ENCODE results near the gene CDK5RAP1.
A peak's percentile ranks its signal among the peaks of the same experiment; 100 is the strongest.

Gene CDK5RAP1

DNA sequence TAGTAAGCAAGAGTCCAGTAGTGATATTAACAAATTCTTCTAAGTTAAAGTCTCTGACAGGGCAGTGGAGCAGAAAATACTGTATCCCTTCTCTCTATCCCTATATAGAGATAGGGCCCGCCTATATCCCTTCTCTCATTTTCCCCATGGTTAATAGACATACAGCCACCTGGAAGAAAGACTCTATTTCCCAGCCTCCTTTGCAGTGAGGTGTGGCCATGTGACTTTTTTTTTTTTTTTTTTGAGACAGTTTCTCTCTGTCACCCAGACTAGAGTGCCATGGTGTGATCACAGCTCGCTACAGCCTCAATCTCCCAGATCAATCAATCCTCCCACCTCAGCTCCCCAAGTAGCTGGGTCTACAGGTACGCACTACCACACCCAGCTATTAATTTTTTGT is 16.7 kb upstream of the CDK5RAP1 start (continued):
- TF ChIP-seq, protein P1, sequence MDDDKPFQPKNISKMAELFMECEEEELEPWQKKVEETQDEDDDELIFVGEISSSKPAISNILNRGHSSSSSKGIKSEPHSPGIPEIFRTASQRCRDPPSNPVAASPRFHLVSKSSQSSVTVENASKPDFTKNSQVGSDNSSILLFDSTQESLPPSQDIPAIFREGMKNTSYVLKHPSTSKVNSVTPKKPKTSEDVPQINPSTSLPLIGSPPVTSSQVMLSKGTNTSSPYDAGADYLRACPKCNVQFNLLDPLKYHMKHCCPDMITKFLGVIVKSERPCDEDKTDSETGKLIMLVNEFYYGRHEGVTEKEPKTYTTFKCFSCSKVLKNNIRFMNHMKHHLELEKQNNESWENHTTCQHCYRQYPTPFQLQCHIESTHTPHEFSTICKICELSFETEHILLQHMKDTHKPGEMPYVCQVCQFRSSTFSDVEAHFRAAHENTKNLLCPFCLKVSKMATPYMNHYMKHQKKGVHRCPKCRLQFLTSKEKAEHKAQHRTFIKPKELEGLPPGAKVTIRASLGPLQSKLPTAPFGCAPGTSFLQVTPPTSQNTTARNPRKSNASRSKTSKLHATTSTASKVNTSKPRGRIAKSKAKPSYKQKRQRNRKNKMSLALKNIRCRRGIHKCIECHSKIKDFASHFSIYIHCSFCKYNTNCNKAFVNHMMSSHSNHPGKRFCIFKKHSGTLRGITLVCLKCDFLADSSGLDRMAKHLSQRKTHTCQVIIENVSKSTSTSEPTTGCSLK (tag by site-specific recombination; IDR thresholded peaks at IDR 0.05) = no peak
- no peak for TF ChIP-seq ZNF175 (tag by site-specific recombination; IDR thresholded peaks at IDR 0.05)
- no peak for TF ChIP-seq KLF10 (tag by site-specific recombination; IDR thresholded peaks at IDR 0.05)
- TF ChIP-seq, protein P2, sequence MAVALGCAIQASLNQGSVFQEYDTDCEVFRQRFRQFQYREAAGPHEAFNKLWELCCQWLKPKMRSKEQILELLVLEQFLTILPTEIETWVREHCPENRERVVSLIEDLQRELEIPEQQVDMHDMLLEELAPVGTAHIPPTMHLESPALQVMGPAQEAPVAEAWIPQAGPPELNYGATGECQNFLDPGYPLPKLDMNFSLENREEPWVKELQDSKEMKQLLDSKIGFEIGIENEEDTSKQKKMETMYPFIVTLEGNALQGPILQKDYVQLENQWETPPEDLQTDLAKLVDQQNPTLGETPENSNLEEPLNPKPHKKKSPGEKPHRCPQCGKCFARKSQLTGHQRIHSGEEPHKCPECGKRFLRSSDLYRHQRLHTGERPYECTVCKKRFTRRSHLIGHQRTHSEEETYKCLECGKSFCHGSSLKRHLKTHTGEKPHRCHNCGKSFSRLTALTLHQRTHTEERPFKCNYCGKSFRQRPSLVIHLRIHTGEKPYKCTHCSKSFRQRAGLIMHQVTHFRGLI (tag by site-specific recombination; IDR thresholded peaks at IDR 0.05) = no peak
- TF ChIP-seq, protein P3, sequence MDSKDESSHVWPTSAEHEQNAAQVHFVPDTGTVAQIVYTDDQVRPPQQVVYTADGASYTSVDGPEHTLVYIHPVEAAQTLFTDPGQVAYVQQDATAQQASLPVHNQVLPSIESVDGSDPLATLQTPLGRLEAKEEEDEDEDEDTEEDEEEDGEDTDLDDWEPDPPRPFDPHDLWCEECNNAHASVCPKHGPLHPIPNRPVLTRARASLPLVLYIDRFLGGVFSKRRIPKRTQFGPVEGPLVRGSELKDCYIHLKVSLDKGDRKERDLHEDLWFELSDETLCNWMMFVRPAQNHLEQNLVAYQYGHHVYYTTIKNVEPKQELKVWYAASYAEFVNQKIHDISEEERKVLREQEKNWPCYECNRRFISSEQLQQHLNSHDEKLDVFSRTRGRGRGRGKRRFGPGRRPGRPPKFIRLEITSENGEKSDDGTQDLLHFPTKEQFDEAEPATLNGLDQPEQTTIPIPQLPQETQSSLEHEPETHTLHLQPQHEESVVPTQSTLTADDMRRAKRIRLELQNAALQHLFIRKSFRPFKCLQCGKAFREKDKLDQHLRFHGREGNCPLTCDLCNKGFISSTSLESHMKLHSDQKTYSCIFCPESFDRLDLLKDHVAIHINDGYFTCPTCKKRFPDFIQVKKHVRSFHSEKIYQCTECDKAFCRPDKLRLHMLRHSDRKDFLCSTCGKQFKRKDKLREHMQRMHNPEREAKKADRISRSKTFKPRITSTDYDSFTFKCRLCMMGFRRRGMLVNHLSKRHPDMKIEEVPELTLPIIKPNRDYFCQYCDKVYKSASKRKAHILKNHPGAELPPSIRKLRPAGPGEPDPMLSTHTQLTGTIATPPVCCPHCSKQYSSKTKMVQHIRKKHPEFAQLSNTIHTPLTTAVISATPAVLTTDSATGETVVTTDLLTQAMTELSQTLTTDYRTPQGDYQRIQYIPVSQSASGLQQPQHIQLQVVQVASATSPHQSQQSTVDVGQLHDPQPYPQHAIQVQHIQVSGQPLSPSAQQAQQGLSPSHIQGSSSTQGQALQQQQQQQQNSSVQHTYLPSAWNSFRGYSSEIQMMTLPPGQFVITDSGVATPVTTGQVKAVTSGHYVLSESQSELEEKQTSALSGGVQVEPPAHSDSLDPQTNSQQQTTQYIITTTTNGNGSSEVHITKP (tag by site-specific recombination; IDR thresholded peaks at IDR 0.05) = no peak
- TF ChIP-seq REPIN1 (tag by site-specific recombination; IDR thresholded peaks at IDR 0.05; ENCODE audit: low read depth) = no peak
- TF ChIP-seq ZNF843 (tag by site-specific recombination; IDR thresholded peaks at IDR 0.05) = no peak

DNA sequence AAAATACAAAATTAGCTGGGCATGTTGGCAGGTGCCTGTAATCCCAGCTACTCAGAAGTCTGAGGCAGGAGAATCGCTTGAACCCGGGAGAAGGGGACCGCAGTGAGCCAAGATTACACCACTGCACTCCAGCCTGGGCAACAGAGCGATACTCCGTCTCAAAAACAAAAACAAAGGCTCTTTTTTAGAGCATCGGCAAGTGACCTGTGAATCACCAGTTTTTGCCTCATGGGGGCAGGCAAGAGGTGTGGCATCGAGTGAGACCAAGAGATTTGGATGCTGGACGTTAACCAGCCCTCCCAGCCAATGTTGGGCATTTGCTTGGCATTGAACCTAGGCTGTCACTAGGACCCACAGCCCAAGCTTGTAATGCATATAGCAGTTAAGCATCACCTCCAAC is 14.6 kb upstream of the CDK5RAP1 start:
- Histone ChIP-seq H3K4me1 (ENCODE audit: control insufficient read depth, insufficient read depth, low read length) (no peaks in the 10 kb centered on the region), H3K9me3 (ENCODE audit: control insufficient read depth, insufficient read depth, low read depth, low read length) (no peaks in the 10 kb centered on the region), H3K36me3 (ENCODE audit: control insufficient read depth in 2 of 2, insufficient read depth in 1 of 2, low read length in 2 of 2) (peaks cover 0 to 32% of the 10 kb centered on the region in 2 experiments; a peak in 2 of 3 replicates), H3K4me3 (ENCODE audit: low read depth, low read length) (no peak overlapping the region), H3K27ac (ENCODE audit: extremely low read depth, low read depth, low read length) (no peak overlapping the region)
- CTCF ChIA-PET = interaction anchor here (0.9 to 1.4 kb wide), 3 partner anchors 14 to 29 kb away, joined by 3 to 5 read pairs (median 3); partner anchors contain the start of gene CDK5RAP1
- POLR2A ChIA-PET = interaction anchor here (0.7 kb wide), 1 partner anchor 1806 kb away, joined by 3 read pairs; no protein-coding TSS in a partner anchor
- TF ChIP-seq ZNF654 (tag by site-specific recombination; IDR thresholded peaks at IDR 0.05; ENCODE audit: low read depth) = peak; percentile 29; the same call in 1 of the 2 replicates
- TF ChIP-seq ZSCAN30 (tag by site-specific recombination; IDR thresholded peaks at IDR 0.05) = no peak
- TF ChIP-seq, protein P4, sequence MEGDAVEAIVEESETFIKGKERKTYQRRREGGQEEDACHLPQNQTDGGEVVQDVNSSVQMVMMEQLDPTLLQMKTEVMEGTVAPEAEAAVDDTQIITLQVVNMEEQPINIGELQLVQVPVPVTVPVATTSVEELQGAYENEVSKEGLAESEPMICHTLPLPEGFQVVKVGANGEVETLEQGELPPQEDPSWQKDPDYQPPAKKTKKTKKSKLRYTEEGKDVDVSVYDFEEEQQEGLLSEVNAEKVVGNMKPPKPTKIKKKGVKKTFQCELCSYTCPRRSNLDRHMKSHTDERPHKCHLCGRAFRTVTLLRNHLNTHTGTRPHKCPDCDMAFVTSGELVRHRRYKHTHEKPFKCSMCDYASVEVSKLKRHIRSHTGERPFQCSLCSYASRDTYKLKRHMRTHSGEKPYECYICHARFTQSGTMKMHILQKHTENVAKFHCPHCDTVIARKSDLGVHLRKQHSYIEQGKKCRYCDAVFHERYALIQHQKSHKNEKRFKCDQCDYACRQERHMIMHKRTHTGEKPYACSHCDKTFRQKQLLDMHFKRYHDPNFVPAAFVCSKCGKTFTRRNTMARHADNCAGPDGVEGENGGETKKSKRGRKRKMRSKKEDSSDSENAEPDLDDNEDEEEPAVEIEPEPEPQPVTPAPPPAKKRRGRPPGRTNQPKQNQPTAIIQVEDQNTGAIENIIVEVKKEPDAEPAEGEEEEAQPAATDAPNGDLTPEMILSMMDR (tag by site-specific recombination; IDR thresholded peaks at IDR 0.05) = peak; percentile 62; the same call in 1 of the 2 replicates

DNA sequence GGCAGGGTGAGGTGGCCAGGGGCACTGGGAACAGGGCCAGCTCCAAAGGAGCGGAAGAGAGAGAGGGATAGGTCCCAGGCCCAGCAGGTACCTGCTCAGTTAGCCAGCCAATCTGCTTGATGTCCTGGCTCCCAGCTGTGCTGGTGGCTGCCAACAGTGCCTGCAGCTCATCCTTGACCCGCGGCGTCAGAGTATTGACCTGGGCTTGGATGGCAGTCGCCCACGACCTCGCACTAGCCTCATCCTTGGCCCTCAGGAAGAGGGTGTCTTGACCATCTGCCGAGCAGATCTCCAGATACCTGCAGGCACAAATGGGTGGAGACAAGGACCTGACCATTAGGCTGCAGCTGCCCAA is 11.1 kb upstream of the CDK5RAP1 start:
- H3K9me3 ChIP-seq (ENCODE audit: control insufficient read depth, insufficient read depth, low read depth, low read length) = no peaks in the 10 kb centered on the region
- H3K27ac ChIP-seq (ENCODE audit: extremely low read depth, low read depth, low read length) = no peak overlapping the region
- H3K4me3 ChIP-seq (ENCODE audit: low read depth, low read length) = no peak overlapping the region
- H3K36me3 ChIP-seq (ENCODE audit: control insufficient read depth in 2 of 2, insufficient read depth in 1 of 2, low read length in 2 of 2) = peaks cover 0 to 56% of the 10 kb centered on the region in 2 experiments; a peak in 2 of 3 replicates
- ChIA-PET CTCF (no interaction called here), POLR2A (interaction anchor here (1.5 kb wide), 1 partner anchor 11 kb away, joined by 4 read pairs; the partner anchor contains the start of gene CDK5RAP1)
- no peaks in the 10 kb centered on the region for H3K4me1 ChIP-seq (ENCODE audit: control insufficient read depth, insufficient read depth, low read length)
- no peak for TF ChIP-seq ZBTB17 (tag by site-specific recombination; IDR thresholded peaks at IDR 0.05)
- 0 out of 2 replicates have a peak, but pooled peaks have one; percentile 23 for TF ChIP-seq ZIC2 (tag by site-specific recombination; IDR thresholded peaks at IDR 0.05)
